HG02759 (cell line): ENCODE data around the gene EXOC3.

Experiments used
- ATAC-seq: cut with Tn5 transposase; IDR thresholded peaks from one replicate; pipeline ENCODE4 v1.9.1; 2021; ENCODE audit warnings: mild to moderate bottlenecking, moderate library complexity; ENCODE audit not compliant: unreplicated experiment

EXOC3 gene

GRCh38 chr5:437281-437771 lies 5.7 kb upstream of the EXOC3 start:
- ATAC-seq: no peak

- no peak for ATAC-seq
Measured at GRCh38 chr5:438481-438981, 4.4 kb upstream of the EXOC3 start.

DNA sequence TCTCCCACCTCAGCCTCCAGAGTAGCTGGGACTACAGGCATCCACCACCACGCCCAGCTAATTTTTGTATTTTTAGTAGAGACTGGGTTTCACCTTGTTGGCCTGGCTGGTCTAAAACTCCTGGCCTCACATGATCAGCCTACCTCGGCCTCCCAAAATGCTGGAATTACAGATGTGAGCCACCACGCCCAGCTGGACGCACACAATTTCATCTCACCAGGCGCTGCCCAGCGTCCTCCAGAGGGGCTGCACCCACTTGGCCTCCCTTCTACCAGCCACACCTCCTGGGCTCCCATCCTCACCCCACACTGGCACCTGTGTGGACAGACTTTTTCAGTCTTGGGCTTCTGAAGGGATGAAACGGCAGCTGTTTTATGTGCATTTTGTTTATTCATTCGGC lies 3.8 kb upstream of the EXOC3 start:
- ATAC-seq: no peak

DNA sequence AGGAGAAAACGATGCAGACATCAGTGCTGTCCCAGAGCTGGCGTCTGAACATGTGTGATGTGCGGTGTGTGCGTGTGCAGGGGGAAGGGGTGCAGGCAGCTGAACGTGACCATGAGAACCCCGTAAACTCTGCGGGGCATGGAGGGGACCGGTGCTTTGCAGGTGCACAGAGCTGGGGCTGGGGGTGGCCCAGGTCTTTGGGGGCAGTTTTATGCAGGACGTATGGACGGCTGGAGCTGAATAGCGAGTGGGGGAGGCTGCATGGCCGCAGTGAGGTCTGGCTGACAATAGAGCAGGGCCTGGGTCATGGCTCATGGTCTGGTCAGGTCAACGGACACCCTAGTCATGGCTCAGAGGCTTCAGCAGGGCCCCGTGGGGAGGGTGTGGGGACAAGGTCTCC lies 3.3 kb upstream of the EXOC3 start:
- ATAC-seq: no peak

GRCh38 chr5:440401-441201 lies 2.4 kb upstream of the EXOC3 start:
- ATAC-seq: no peak

DNA sequence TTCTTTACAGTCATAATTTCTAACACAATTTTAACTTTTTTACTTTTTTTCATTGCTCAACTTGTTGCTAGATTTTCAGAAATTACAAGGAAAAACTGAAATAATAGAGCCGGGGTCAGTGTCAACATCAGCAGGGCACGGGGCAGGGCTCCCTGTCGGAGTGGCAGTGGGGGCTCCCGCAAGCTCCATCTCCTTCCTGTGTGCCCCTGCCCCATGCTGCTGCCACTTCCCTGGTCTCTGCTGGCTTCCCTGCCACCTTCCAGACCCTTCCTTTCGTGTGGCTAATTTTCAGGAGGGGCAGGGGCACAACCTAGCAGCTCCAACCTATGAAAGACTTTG lies 1.0 kb upstream of the EXOC3 start:
- no peak for ATAC-seq

GRCh38 chr5:443239-444151 lies 519 bp downstream of the EXOC3 start:
- ATAC-seq: peak; percentile 16

GRCh38 chr5:444226-444625 lies 1.2 kb downstream of the EXOC3 start:
- ATAC-seq: no peak

DNA sequence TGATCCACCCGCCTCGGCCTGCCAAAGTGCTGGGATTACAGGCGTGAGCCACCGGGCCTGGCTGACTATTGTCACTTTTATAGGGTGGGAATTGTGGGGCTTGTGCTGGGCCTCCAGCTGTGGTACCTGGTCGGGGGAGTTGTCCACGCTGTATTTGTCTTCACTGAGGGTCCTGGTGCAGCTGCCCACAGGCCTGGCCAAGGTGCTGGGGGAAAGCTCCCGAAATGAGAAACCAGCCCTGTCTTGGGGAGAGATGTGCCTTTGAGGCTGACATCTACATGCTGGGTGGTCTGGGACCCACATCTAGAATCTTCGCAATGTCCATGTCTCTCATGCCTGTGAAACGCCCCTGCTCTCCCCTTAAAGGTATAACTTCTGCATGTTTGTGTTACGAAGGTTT lies 2.6 kb downstream of the EXOC3 start:
- ATAC-seq: no peak

GRCh38 chr5:446066-446882 lies 3.3 kb downstream of the EXOC3 start:
- ATAC-seq: no peak

GRCh38 chr5:446883-447263 lies 3.9 kb downstream of the EXOC3 start:
- no peak for ATAC-seq

DNA sequence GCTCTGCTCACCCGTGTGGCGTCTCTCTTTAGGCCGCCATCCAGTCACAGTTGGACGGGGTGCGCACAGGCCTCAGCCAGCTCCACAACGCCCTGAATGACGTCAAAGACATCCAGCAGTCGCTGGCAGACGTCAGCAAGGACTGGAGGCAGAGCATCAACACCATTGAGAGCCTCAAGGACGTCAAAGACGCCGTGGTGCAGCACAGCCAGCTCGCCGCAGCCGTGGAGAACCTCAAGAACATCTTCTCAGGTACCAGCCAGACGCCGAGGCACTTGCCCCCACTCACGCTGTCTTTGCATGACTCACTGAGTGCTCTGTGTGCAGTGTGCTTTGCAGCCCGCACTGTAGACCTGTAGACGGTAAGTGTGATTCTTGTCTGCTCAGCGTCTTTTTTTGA lies 4.5 kb downstream of the EXOC3 start:
- ATAC-seq: no peak

DNA sequence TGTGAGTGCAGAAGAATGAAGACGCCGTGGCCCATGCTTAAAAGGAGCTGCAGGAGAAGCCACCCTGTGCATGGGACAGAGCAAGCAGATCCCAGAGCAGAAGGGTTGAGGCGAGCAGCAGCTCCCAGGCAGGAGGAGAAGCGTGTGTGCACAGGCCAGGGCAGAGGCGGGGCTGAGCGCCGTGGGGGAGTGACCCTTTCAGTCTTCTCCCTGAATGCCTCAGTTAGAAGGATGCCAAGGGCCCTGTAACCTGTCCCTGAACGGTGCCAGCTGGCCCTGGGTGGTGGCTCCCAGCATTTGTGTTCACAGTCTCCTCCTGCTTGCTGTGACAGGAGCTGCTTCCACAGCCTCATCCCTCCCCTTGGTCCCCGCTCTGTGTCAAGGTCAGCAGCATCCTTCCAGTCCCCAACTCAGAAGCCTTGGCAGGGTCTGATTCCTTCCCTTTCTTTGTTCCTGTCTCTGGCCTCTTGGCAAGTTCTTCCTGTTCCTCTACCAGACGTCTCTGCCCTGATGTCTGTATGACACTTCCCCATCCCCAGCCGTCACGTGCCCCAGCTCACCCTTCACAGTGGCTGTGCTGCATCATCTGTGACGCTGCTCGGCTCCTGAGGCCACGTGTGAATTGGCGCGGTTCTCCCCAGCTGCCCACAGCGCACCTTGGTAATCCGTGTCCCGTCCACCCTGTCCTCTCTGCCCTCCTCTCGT lies 5.2 kb downstream of the EXOC3 start:
- ATAC-seq: no peak

GRCh38 chr5:448766-449090 lies 5.8 kb downstream of the EXOC3 start:
- ATAC-seq: no peak

DNA sequence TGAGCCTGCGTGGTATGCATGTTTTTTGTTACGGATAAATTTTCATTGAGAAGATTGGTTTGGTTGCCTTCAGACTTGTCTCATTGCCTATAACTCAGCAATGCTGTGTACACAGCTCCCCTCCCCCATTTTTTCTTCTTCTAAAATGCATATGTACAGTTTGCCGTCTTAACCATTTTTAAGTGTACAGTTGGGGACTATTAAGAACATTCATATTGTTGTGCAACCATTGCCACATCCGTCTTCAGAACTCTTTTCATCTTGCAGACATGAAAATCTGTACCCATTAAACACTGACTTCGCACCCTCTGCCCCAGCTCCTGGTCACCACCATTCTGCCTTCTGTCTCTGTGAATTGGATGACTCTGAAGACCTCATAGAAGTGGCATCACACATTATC lies 6.2 kb downstream of the EXOC3 start:
- ATAC-seq: no peak

DNA sequence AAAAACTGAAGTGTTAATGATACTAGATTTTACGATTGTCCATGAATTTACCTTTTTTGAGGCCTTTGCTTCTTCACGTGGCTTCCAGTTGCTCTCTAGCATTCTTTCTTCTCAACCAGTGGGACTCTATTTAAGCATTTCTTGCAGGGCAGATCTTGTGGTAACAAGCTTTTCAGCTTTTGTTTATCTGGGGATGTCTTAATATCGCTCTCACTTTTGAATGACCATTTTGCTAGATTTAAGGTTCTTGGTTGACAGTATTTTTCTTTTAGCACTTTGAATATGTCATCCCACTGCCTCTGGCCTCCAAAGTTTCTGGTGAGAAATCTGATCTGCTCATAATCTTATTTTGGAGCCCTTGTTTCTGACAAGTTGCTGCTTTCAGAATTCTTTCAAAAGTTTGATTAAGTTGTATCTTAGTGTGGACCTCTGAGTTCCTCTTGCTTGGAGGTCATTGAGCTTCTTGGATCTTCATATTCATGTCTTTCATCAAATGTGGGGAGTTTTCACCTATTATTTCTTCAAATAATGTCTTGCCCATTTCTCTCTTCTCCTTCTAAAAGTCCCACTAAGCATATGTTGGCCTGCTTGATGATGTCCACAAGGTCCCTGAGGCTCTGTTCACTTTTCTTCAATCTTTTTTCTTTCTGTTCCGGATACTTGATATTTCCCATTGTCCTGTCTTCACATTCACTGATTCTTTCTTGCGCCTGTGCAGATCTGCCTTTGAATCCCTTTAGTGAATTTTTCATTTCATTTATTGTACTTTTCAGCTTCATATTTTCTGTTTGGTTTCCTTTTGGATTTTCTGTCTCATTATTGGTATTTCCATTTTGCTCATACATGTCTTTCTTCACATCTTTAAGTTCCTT lies 8.8 kb downstream of the EXOC3 start:
- no peak for ATAC-seq

- no peak for ATAC-seq
Measured at GRCh38 chr5:452978-453710, 10.2 kb downstream of the EXOC3 start.

- no peak for ATAC-seq
Measured at GRCh38 chr5:453725-454481, 10.9 kb downstream of the EXOC3 start.
